GM21737 (cell line): Measurements from ENCODE around the gene WDFY2.

ENCODE experiments used
- ATAC-seq: cut with Tn5 transposase; IDR thresholded peaks from one replicate; pipeline ENCODE4 v1.9.1; 2021; ENCODE audit warnings: mild to moderate bottlenecking, moderate library complexity; ENCODE audit not compliant: unreplicated experiment

The WDFY2 gene

DNA sequence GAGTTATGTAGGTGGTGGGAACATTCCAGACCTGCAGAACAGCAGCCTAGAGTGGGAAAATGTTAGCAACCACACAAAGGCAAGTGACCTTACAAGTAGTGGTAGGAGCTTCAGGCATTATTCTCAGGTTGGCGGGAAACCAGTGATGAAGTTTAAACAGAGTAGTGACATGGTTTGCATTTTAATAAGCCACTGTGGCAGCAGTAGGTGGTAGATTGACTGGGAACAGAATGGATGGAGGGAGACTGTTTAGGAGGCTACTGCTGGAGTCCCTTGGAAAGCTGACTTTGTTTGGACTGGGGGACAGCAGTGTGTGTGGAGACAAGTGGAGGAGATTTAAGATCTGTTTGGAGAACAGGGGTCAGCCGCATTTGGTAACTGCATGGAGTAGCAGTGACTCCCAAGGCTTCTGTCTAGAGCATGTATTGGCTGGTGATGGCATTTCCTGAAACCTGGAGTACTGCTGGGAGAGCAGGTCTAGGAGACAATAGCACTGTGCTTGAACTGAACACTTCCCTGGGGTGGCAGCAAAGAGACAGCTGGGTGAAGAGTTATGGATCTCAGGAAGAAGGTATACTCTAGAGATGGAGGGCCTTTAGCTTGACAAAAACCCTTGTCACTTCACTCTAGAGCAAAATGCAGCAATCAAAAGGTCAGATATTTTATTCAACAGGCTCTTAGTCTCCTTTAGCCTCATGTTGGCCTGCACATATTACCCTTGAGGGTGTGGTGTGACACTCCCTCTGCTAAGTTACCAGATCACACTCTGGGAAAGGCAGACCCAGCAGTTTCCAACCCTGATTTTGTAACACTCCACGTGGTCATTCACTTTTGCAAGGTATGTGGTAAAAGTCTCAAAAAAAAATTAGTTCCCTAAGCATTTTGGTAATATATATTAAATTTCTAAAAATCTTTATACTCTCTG, 149.4 kb downstream of the WDFY2 start:
- ATAC-seq = no peak

DNA sequence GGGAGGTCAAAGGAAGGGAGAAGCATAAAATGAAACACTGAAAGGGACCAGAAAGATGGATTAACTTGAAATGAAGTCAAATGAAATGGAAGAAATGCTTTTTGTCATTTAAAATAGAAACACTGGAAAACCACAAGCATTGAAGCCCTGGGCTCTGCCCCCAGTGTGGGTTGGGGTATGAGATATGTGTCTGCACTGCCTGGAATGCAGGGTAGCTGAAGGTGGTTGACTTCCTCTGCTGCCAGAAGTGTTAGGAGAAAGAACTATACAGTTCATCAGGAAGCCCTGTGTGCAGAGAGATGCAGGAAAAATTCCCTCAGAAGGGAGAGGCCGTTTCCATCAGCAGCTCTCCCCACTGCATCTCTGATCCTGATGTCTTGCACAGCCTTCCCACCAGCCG, 150.5 kb downstream of the WDFY2 start:
- ATAC-seq = no peak

DNA sequence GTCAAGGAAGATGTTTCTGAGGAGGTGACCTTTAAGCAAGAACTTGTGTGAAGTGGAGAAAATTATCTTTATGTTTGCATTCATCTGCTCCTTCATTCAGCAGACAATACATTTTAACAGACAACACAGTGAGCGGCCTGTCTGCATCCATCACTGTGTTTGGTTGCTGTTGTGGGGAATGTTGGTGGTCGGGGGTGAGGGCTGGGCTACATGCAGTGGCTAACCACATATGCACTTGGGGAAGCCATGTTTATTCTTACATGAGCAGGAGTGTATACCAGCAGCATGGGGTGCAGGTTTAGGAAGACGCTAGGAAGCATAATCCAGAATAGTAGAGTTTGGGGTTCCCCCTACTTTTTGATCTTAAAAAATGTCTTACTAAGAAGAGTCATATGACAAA, 153.3 kb downstream of the WDFY2 start:
- ATAC-seq = no peak

DNA sequence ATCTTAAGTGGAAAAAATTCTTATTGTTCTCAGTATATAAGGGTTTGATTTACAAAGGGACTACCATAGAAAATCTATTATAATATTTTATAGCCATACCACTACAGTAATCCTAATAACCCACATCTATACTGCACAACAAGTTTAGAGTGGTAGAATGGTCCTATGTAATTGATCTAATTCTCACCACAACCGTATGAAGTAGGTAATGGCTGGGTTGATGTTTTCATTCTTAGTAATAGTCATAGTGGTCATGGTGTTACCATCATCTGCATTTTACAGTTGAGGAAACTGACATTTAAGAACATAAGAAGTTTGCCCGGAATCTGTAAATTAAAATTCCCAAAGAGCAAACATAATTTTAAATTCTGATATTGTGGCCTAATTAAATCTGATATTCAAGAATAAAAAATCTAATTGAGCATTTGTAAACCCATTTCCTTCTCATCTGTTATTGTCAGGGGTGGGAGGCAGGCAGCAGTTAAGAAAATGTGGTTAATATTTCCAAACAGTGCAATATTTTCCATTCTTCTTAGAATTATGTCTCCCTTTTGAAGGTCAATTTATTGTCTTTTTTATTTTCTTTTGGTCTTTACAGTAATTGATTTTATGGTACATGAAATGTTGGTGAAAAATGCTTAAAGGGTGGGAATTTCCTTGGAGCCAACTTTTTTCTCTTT, 154.1 kb downstream of the WDFY2 start:
- no peak for ATAC-seq

DNA sequence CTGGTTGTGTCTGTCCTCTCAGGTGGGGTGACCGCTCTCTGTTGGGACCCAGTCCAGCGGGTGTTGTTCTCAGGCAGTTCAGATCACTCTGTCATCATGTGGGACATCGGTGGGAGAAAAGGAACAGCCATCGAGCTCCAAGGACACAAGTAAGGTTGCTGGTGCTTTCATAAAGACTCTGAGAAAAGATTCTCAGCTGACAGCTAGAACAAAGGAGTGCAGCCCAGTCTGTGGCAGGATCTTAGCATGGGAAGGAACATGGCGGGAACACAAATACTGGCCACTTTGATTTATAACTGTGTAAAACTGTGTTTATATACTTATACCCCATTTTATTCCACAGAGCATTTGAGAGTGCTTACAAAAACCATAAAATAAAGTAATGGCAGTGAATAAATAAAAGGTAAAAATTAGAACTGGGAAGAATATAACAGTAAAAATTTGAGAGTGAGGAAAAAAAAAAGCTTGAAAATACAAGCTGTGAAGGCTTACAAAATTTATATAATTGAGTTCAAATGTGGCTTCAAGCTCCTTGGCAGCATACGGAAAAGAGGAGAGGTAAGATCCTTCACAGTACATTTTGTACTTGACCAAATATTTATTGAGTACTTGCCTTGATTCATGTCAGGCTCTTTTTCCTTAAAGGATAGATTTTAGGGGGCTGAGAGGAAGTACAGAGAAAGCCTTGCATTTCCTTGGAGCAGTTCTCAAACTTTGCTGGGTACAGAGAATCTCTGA, 154.9 kb downstream of the WDFY2 start:
- ATAC-seq = no peak

DNA sequence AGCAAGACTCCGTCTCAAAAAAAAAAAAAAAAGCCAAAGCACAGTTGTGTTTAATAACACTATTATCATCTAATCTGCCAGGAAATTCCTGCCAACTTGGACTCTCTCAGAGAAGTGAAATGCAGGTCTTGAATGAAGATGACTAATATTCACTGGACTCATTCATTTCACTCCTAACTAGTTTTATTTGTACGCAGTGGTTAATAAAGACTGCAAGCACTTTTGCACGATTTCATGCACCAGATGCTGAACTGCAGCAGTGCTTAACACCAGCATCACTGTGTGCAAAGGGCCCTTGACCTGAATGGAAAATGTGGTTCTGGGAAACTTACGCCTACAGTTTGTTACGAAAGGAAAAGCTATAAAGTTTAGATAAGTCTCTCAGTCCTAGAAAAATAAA, 156.4 kb downstream of the WDFY2 start:
- ATAC-seq = no peak

DNA sequence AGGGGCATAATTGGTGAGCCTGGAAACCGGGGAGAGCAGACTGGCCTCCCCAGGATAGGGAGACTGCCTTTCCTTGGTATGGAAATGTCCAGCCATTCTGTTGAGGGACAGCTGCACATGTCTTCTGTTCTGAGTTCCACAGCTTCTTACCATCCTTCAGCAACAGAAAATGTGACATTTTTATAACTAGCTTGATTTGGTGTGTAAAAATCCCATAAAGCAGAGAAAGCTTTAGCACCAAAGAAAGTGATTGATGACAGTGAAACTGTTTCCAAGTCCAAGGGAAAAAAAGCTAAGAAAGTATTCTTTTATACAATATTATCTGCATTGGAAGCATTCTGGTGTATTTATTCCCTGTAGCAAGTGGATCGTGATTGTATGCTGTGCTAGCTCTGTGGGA, 157.8 kb downstream of the WDFY2 start:
- no peak for ATAC-seq

DNA sequence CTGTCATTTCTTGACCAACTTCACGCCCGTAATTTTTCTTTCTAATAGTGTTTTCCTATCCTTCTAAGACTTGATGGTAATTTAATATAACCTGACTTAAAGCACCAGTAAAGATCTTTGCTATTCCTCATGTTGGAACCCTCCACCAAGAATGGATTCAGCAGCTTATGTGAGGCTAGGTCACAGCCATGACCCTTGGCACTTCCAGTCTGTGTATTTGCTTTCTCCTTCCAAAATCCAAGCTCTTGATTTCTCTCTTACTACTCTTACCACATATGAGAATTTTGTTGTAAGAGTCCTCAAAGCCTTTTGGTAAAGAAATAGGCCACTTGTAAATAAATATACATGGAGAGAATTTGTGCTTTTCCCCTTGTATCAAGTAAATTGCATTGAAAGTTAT, 158.3 kb downstream of the WDFY2 start:
- no peak for ATAC-seq

DNA sequence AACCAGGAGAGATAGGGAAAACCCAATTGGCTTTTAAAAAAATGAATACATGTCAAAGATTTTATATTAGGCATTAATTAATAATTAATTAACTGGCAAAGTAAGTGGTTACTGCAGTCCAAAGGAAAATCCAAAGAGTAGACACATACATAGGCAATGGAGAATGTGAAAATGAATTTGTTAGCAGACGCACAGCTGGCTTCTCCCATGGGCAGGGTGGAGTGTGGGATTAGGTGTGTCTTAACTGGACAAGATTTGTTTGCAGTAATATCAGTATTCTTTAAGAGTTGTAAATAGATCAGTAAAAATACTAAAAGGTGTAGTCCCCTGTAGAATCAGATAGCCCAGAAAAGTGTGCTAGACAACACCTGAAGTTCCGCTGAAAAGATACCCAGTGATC, 161.0 kb downstream of the WDFY2 start:
- ATAC-seq = no peak

DNA sequence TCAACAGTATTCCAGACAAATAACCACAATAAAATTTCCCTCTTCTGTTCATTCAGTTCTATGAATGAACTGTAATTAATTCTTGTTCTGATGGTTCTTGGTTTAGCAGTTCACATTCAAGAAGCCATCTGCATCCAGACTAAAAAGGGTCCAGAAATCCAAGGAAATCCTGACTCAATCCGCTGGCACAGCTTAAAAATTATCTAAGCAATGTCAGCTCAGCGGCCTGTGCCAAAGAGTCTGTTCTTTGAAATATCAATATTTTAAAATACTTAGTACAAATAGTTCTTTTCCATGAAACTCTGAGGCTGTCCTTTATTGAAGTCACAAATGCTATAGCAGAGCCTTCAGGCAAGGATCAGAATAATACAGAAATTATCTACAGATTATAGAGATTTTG, 162.5 kb downstream of the WDFY2 start:
- no peak for ATAC-seq

DNA sequence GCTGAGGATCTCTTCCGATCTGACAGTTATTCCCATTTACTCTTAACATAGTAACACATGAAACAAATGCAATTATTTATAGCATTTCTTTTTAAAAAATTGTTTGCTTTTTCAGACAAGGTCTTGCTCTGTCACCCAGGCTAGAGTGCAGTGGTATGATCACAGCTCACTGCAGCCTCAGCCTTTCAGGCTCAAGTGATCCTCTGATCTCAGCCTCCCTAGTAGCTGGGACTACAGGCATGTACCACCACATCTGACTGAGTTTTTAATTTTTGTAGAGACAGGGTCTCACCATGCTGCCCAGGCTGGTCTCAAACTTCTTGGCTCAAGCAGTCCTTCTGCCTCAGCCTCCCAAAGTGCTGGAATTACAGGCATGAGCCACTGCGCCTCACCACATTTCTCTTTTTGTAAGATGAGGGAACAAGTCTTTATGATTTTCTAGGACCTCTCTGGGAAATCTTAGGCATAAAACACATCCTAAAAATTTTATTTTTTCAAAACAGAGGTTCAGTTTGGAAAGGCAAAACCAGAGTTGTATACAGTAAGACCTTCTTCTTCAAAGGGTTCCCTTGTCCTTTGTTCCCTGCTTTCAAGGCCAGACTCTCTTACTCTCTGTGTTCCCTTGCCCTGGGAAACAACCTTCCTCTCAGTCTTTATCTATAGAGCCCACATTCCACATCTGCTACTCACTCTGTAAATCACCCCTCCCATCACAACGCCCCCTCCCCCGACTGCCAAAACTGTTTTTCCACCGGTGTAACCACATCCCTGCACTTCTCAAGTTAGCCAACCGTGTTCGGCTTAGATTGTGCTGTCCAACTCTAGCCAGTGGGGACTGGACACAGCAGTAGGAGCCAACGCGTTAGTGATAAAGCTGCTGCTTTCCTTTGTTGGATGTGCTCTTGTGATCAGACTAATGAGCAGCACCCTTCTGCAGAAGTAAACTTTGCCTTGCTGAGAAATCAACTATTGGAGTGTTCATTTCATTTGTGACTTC, 163.5 kb downstream of the WDFY2 start:
- no peak for ATAC-seq

DNA sequence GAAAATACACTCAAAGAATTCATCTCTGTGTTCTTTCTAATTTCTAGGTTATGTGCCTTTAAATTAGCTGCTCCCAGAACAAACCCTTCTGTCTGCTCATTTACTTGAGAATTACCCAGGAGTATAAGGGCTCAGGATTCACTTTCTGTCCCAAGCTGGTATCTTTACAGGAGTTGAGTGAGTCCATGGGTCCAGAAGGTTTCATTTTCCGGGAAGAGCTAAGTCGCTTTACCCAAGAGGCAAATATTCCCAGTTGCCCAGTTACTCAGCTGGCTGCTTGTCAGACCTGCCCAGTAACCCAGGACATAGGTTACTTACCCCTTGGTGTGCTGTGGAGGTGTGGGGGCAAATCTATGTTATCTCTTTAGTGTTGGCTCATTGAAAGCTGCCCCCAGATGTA, 172.4 kb downstream of the WDFY2 start:
- no peak for ATAC-seq

DNA sequence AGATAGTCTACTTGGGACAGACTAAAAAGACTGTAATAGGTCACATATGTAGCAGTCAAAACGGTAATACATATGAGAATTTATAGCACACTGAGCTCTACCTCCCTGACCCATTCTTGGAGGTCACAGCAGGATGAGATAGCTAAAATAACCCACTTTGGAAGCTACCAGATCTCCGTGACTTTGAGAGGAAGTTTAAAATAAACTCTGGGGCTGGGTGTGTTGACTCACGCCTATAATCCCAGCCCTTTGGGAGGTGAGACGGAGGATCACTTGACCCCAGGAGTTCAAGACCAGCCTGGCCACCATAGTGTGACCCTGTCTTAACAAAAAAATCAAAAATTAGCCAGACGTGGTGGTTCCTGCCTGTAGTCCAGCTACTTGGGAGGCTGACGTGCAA, 174.4 kb downstream of the WDFY2 start:
- ATAC-seq = no peak

DNA sequence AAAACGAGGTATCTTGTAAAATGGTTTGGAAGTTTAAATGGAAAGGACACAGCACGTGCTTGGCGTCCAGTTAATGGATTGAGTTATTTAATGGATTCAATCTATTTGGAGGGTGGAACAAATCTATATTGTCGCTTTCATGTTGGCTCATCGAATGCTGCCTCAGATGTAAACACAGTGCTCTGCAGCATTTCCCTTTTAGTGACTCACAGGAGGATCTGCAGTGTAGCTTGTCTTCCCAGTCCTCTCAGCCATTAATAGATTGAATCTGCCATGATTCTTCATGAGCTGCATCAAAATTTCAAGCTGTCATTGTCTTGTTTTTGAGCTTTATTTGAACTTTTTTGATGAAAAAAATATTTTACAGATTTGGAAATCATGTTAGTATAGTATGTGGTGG, 175.0 kb downstream of the WDFY2 start:
- ATAC-seq = no peak

DNA sequence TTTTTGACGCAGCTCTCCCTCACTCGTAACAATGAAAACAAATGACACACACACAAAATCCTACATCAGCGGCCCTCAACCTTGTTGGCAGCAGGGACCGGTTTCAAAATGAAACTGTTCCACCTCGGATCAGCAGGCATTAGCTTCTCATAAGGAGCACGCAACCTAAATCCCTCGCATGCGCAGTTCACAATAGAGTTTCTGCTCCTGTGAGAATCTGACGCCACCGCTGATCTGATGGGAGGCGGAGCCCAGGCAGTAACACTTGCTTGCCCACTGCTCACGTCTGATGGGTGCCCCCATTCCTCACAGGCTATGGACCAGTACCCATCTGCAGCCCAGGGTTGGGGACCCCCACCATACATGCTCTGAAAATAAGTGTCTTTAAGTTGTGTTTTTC, 176.3 kb downstream of the WDFY2 start:
- no peak for ATAC-seq

DNA sequence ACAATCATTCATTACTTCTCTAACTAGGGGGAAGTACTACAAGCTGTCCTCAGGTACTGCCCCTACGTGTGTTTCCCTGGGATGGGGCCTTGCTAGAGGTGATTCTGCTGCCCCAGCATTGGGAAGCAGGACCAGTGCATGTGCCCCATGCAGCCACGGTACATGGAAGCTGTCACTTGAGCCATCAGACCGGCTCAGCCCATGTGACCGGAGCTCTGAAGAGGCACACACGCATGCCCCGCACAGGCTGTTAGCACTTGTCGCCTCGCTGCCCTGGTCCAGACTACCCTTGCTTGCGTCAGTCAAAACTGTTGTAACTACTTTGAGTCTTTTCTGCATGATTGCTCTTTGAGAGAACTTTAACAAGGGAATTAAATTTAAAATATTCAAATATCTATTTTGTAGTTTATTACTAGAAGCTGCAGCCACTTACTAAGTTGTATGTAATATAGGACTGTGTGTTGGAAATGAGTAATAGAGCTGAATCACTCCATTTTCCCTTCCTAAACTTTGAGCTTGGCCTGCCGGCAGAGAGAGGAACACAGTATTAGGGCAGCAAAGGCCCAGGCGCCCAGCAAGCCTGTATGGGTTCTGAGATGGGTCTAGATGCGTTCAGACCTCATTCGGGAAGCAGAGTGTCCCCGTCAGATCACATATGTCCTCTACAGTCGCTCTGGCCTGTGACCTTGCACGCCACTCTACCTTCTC, 177.5 kb downstream of the WDFY2 start:
- no peak for ATAC-seq

DNA sequence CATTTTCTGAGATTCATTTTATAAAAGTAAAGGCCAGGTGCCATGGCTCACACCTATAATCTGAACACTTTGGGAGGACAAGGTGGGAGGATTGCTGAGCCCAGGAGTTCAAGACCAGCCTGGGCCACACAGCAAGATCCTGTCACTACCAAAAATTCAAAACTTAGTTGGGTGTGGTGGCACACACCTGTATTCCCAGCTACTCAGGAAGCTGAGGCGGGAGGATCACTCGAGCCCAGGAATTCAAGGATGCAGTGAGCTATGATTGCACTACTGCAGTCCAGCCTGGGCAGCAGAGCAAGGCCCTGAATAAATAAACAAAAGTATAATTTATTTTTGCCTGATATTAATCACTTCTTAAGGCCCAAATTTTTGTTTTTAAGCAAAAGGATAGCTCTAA, 179.2 kb downstream of the WDFY2 start:
- no peak for ATAC-seq

DNA sequence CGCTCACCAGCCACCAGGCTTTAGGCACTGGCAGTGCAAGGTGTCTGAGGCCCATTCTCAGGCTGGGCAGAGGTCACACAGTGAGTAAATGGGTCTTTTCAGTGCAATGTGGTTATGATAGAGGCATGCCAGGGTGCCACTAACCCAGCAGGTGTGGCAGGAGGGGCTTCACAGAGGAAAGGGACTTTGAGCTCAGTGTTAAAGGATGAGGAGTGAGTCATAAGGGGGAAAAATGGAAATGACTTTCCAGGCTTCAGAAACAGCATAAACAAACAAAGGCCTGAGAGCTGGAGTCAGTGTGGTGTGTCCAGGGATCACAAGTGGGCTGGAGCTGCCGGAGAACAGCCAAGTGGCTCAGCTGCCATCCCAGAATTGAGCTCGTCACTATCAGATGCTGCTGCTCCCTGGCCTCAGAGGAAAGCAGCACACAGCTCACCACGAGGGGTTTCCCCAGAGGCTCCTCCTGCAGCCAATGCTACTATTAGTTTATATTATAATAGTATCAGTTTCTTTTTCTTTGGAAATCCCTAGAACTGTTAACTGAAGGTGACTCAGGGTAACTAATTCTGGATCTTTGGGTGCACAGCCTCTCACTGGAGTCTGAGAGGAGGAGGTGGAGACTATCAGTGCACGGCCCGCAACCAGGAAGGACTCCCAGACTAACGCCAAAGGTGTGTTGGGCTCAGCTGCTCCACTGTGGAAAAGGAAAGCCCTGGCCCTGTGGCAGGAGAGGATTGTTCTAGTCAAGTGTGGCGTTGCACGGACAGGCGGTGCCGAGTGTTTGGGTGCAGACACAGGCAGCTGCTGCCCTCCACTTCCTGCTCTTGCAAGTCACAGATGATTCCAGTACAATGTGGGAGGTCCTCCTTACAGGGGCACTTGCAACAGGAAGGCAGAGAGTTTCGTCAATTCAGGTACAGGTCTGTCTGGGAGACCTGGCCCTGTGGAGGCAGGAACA, 180.2 kb downstream of the WDFY2 start:
- ATAC-seq = peak; percentile 74

DNA sequence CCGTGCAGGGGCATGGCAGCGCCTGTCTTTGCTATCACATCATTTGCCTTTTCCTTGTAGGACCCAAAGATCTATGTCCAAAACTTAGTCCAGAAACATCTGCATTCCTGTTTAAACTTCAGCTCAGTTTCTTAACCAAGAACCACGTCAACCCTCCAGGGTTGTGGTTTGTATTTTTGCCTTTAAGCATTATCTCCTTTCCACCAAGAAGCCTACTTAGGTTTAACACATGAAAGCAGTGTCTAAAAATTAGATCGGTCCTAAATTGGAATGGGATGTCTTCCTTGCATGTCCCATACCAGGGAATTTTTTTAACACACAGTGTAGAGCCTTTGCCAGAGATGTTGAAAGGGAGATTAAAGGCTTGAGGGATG, 180.9 kb downstream of the WDFY2 start:
- ATAC-seq = no peak
